ENCODE data around the gene RAC2. TPM values are rescaled to one million over a fixed set of nuclear protein-coding genes. Genes with fewer than 3 reads are reported as not detected.

RAC2 gene
- total and polyA plus RNA-seq, 9 of the 15 experiments (the other 6 are each of a cell fraction or from before 2014, with no cell fraction given) = 22.7 to 103 (median 43.3) TPM

GRCh38 chr22:37219533-37219932 is 24.5 kb downstream of the RAC2 start:
- DNase-seq (ENCODE audit: extremely low read depth in 1 of 4, low spot score in 3 of 4) (no peak), ATAC-seq (no peak), FAIRE-seq (no peak)
- no peak for TF ChIP-seq ZBTB43 (CRISPR knock-in tag; IDR thresholded peaks at IDR 0.05)
- no peak for TF ChIP-seq ZNF766 (CRISPR knock-in tag; conservative IDR thresholded peaks at IDR 0.05)
- TF ChIP-seq HDAC3 (IDR thresholded peaks at IDR 0.05; ENCODE audit: borderline replicate concordance, partially characterized antibody) = no peak
- no peak overlapping the region for H3K4me2 ChIP-seq (ENCODE audit: insufficient read depth, low read length)
- H3K27ac ChIP-seq (ENCODE audit: extremely low read depth, low read depth, low read length) = no peak overlapping the region
- H3K9me3 ChIP-seq (replicated peaks; ENCODE audit: control insufficient read depth, insufficient read depth, low read depth, low read length) = no peaks in the 10 kb centered on the region
- no peak overlapping the region for H2AFZ ChIP-seq (ENCODE audit: low read depth, low read length)
- no peaks in the 10 kb centered on the region for H3K79me2 ChIP-seq (ENCODE audit: control insufficient read depth, insufficient read depth, low read length)
- in situ Hi-C loops (cut with MboI) (no loop called here), intact Hi-C loops (cut with micrococcal nuclease) (no loop called here)
- H4K20me1 ChIP-seq (replicated peaks; ENCODE audit: control insufficient read depth, insufficient read depth, low read length) = no peaks in the 10 kb centered on the region
- H3K9me1 ChIP-seq (ENCODE audit: control insufficient read depth, insufficient read depth, low read length) = no peaks in the 10 kb centered on the region
- no peaks in the 10 kb centered on the region; a peak in 1 of 5 replicates for H3K27me3 ChIP-seq (ENCODE audit: control insufficient read depth in 2 of 2, insufficient read depth in 2 of 2, low read length in 2 of 2)
- CTCF ChIA-PET (ENCODE audit: low intra/inter-chr PET ratio) = no interaction called here
- H3K36me3 ChIP-seq (ENCODE audit: control insufficient read depth, insufficient read depth, low read length) = peaks cover 4% of the 10 kb centered on the region; the same call in 1 of the 3 replicates
- no TSS peak for BruUV-seq (replicated peaks)
- no peak overlapping the region for H3K4me3 ChIP-seq
- no peaks in the 10 kb centered on the region; a peak in 2 of 5 replicates for H3K4me1 ChIP-seq (replicated peaks in 1 of 2; ENCODE audit: control insufficient read depth in 2 of 2, insufficient read depth in 2 of 2, low read length in 2 of 2)
- H3K9ac ChIP-seq (ENCODE audit: insufficient read depth in 1 of 2, low read depth in 2 of 2, low read length in 2 of 2) = no peak overlapping the region
- POLR2A ChIA-PET = no interaction called here
- WGBS (ENCODE audit: insufficient coverage, low coverage, missing lambda C conversion rate) = 38% methylated on average over 5 of the region's 6 CpGs

- Histone ChIP-seq H3K79me2 (ENCODE audit: control insufficient read depth, insufficient read depth, low read length) (no peaks in the 10 kb centered on the region), H2AFZ (ENCODE audit: low read depth, low read length) (no peak overlapping the region), H3K27me3 (ENCODE audit: control insufficient read depth in 2 of 2, insufficient read depth in 2 of 2, low read length in 2 of 2) (peaks cover 0 to 2% of the 10 kb centered on the region in 2 experiments; a peak in 2 of 5 replicates), H3K4me1 (replicated peaks in 1 of 2; ENCODE audit: control insufficient read depth in 2 of 2, insufficient read depth in 2 of 2, low read length in 2 of 2) (no peaks in the 10 kb centered on the region; a peak in 2 of 5 replicates), H3K9me3 (replicated peaks; ENCODE audit: control insufficient read depth, insufficient read depth, low read depth, low read length) (no peaks in the 10 kb centered on the region), H3K27ac (ENCODE audit: extremely low read depth, low read depth, low read length) (no peak overlapping the region), H3K4me3 (no peak overlapping the region), H3K9ac (ENCODE audit: insufficient read depth in 1 of 2, low read depth in 2 of 2, low read length in 2 of 2) (no peak overlapping the region), H3K9me1 (ENCODE audit: control insufficient read depth, insufficient read depth, low read length) (no peaks in the 10 kb centered on the region), H4K20me1 (replicated peaks; ENCODE audit: control insufficient read depth, insufficient read depth, low read length) (no peaks in the 10 kb centered on the region), H3K4me2 (ENCODE audit: insufficient read depth, low read length) (no peak overlapping the region), H3K36me3 (ENCODE audit: control insufficient read depth, insufficient read depth, low read length) (no peaks in the 10 kb centered on the region)
- WGBS (ENCODE audit: insufficient coverage, low coverage, missing lambda C conversion rate) = 0% methylated on average over 6 of the region's 7 CpGs
- CTCF ChIA-PET (ENCODE audit: low intra/inter-chr PET ratio) = no interaction called here
- ATAC-seq (no peak), DNase-seq (ENCODE audit: extremely low read depth in 1 of 4, low spot score in 3 of 4) (no peak), FAIRE-seq (no peak)
- BruUV-seq (replicated peaks) = no TSS peak
- POLR2A ChIA-PET = interaction anchor here (1.3 kb wide), 1 partner anchor 10 kb away, joined by 4 read pairs; no protein-coding TSS in a partner anchor
- in situ Hi-C loops (cut with MboI) = no loop called here
- intact Hi-C loops (cut with micrococcal nuclease) = no loop called here
- TF ChIP-seq TSC22D4 (tag; IDR thresholded peaks at IDR 0.05) (no peak), CXXC5 (CRISPR knock-in tag; IDR thresholded peaks at IDR 0.05) (no peak), FOXO4 (CRISPR knock-in tag; IDR thresholded peaks at IDR 0.05) (no peak), ZNF77 (CRISPR knock-in tag; IDR thresholded peaks at IDR 0.05) (no peak), ZNF133 (CRISPR knock-in tag; IDR thresholded peaks at IDR 0.05) (no peak), ZNF561 (CRISPR knock-in tag; conservative IDR thresholded peaks at IDR 0.05) (no peak), NFYB (IDR thresholded peaks at IDR 0.05; ENCODE audit: extremely low read depth, insufficient read length) (no peak), ZNF217 (CRISPR knock-in tag; IDR thresholded peaks at IDR 0.05) (no peak)
Observed at GRCh38 chr22:37218771-37219411, 25.2 kb downstream of the RAC2 start.

Measured in K562 (cell line).